ENCODE results near the gene NNT. TPM values are rescaled to one million over a fixed set of nuclear protein-coding genes. Genes with fewer than 3 reads are reported as not detected.
"Not testable (repeated sequence)": the region's sequence is repeated elsewhere in the genome, so short reads cannot be mapped to it uniquely, and the experiment has no call there.

Gene NNT
- total and polyA plus RNA-seq, 3 donors from 2014 or later, result 25.4 to 55.0 (median 32.1) TPM

- H3K9me3 ChIP-seq, result no peaks in the 10 kb centered on the region
- TF ChIP-seq CTCF (IDR thresholded peaks at IDR 0.05), result no peak
- TF ChIP-seq POLR2A (IDR thresholded peaks at IDR 0.05), result no peak
- H3K27me3 ChIP-seq, result no peaks in the 10 kb centered on the region
- no peaks in the 10 kb centered on the region for H3K36me3 ChIP-seq (ENCODE audit: low read depth, missing control alignments)
- H3K4me3 ChIP-seq, result no peak overlapping the region
- DNase-seq, result no peak
- intact Hi-C loops (cut with DNase I; ENCODE audit: low total_unique reads), result no loop called here
- WGBS, 2 donors, result 78 to 82% methylated on average over 6 of the region's 6 CpGs
- H3K4me1 ChIP-seq, result no peaks in the 10 kb centered on the region
- no peak overlapping the region for H3K27ac ChIP-seq
Observed at GRCh38 chr5:43711496-43711895, 108.5 kb downstream of the NNT start.

- no peaks in the 10 kb centered on the region for H3K9me3 ChIP-seq
Observed at GRCh38 chr5:43712081-43712480, 109.1 kb downstream of the NNT start.

GRCh38 chr5:43719783-43720182, 116.8 kb downstream of the NNT start:
- H3K4me3 ChIP-seq; H3K27ac ChIP-seq; H3K9me3 ChIP-seq; DNase-seq; intact Hi-C loops (cut with DNase I; ENCODE audit: low total_unique reads); H3K36me3 ChIP-seq (ENCODE audit: low read depth, missing control alignments); H3K27me3 ChIP-seq; H3K4me1 ChIP-seq: not testable (repeated sequence)
- WGBS, 2 donors, result 92 to 100% methylated on average over 3 of the region's 3 CpGs

More at GRCh38 chr5:43712081-43712480, 109.1 kb downstream of the NNT start:
- Histone ChIP-seq H3K27me3 (no peaks in the 10 kb centered on the region), H3K27ac (no peak overlapping the region), H3K4me1 (no peaks in the 10 kb centered on the region), H3K36me3 (ENCODE audit: low read depth, missing control alignments) (no peaks in the 10 kb centered on the region), H3K4me3 (no peak overlapping the region)
- intact Hi-C loops (cut with DNase I; ENCODE audit: low total_unique reads), result no loop called here
- 83 to 91% methylated on average over 3 of the region's 3 CpGs for WGBS, 2 donors
- DNase-seq, result no peak
- TF ChIP-seq CTCF (IDR thresholded peaks at IDR 0.05), result no peak
- no peak for TF ChIP-seq POLR2A (IDR thresholded peaks at IDR 0.05)

GRCh38 chr5:43728581-43728980, 125.6 kb downstream of the NNT start:
- 59 to 77% methylated on average over 3 of the region's 3 CpGs for WGBS, 2 donors

GRCh38 chr5:43729846-43730478, 127.0 kb downstream of the NNT start:
- WGBS, 2 donors, result 19 to 22% methylated on average over 2 of the region's 2 CpGs
- Histone ChIP-seq H3K27me3 (no peaks in the 10 kb centered on the region), H3K4me1 (no peaks in the 10 kb centered on the region), H3K27ac (no peak overlapping the region), H3K9me3 (no peaks in the 10 kb centered on the region), H3K4me3 (no peak overlapping the region), H3K36me3 (ENCODE audit: low read depth, missing control alignments) (no peaks in the 10 kb centered on the region)
- intact Hi-C loops (cut with DNase I; ENCODE audit: low total_unique reads), result no loop called here
- TF ChIP-seq CTCF (IDR thresholded peaks at IDR 0.05), result peak; percentile 21 to 59 (median 22)
- TF ChIP-seq POLR2A (IDR thresholded peaks at IDR 0.05), result no peak
- no peak for DNase-seq

More at GRCh38 chr5:43728581-43728980, 125.6 kb downstream of the NNT start:
- Histone ChIP-seq H3K4me1 (no peaks in the 10 kb centered on the region), H3K4me3 (no peak overlapping the region), H3K36me3 (ENCODE audit: low read depth, missing control alignments) (no peaks in the 10 kb centered on the region), H3K9me3 (no peaks in the 10 kb centered on the region), H3K27me3 (no peaks in the 10 kb centered on the region), H3K27ac (no peak overlapping the region)
- intact Hi-C loops (cut with DNase I; ENCODE audit: low total_unique reads), result no loop called here
- TF ChIP-seq CTCF (IDR thresholded peaks at IDR 0.05), result no peak
- no peak for TF ChIP-seq POLR2A (IDR thresholded peaks at IDR 0.05)
- DNase-seq, result no peak
